ENCODE results near the gene PAK4. TPM values are rescaled to one million over a fixed set of nuclear protein-coding genes. Genes with fewer than 3 reads are reported as not detected.

PAK4 gene
- total RNA-seq, 1 experiment from 2014 or later: 69.8 TPM

DNA sequence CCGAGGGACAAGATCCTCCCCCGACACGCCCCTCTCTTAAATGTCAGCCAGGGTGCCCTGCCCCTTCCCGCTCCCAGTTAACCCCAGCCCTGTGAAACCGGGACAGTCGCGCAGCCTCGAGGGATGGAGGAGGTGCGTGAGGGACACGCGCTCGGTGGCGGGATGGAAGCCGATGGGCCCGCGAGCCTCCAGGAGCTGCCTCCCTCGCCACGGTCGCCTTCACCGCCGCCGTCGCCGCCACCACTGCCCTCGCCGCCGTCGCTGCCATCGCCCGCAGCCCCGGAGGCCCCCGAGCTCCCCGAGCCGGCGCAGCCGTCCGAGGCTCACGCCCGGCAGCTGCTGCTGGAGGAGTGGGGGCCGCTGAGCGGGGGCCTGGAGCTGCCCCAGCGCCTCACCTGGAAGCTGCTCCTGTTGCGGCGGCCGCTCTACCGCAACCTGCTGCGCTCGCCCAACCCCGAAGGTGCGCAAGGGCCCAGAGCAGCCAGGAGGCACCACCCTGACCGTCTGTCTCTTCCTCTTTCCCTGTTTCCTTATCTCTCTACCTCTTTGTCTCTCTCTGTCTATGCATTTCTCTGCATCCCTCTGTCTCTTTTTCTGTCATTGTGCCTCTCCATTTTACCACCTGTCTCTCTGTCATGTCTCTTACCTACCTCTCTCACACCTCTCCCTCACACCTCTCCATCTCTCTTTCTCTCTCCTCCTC lies 71.4 kb downstream of the PAK4 start, which contains the start of gene NCCRP1 (continued):
- TF ChIP-seq, protein P1, sequence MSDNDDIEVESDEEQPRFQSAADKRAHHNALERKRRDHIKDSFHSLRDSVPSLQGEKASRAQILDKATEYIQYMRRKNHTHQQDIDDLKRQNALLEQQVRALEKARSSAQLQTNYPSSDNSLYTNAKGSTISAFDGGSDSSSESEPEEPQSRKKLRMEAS (CRISPR knock-in tag; IDR thresholded peaks at IDR 0.05): peak; percentile 90
- TF ChIP-seq ESRRA (CRISPR knock-in tag; IDR thresholded peaks at IDR 0.05; ENCODE audit: borderline replicate concordance) (0 out of 2 replicates have a peak, but pooled peaks have one; percentile 34), ELF4 (CRISPR knock-in tag; IDR thresholded peaks at IDR 0.05; ENCODE audit: low read depth) (no peak), SP1 (CRISPR knock-in tag; conservative IDR thresholded peaks at IDR 0.05) (peak; percentile 68), EMX1 (CRISPR knock-in tag; IDR thresholded peaks at IDR 0.05) (no peak), ZNF396 (CRISPR knock-in tag; IDR thresholded peaks at IDR 0.05; ENCODE audit: borderline replicate concordance) (no peak), TEAD1 (CRISPR knock-in tag; IDR thresholded peaks at IDR 0.05) (peak; percentile 69), FOXP1 (CRISPR knock-in tag; IDR thresholded peaks at IDR 0.05; ENCODE audit: borderline replicate concordance) (peak; percentile 98), HMGA2 (CRISPR knock-in tag; IDR thresholded peaks at IDR 0.05) (no peak), IRF2 (CRISPR knock-in tag; IDR thresholded peaks at IDR 0.05; ENCODE audit: borderline replicate concordance, low read depth) (no peak), ZNF121 (CRISPR knock-in tag; IDR thresholded peaks at IDR 0.05) (peak; percentile 58; the same call in 1 of the 2 replicates), GTF2I (CRISPR knock-in tag; conservative IDR thresholded peaks at IDR 0.05) (no peak)
- TF ChIP-seq, protein P2, sequence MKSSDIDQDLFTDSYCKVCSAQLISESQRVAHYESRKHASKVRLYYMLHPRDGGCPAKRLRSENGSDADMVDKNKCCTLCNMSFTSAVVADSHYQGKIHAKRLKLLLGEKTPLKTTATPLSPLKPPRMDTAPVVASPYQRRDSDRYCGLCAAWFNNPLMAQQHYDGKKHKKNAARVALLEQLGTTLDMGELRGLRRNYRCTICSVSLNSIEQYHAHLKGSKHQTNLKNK (CRISPR knock-in tag; IDR thresholded peaks at IDR 0.05): no peak
- TF ChIP-seq, protein P3, sequence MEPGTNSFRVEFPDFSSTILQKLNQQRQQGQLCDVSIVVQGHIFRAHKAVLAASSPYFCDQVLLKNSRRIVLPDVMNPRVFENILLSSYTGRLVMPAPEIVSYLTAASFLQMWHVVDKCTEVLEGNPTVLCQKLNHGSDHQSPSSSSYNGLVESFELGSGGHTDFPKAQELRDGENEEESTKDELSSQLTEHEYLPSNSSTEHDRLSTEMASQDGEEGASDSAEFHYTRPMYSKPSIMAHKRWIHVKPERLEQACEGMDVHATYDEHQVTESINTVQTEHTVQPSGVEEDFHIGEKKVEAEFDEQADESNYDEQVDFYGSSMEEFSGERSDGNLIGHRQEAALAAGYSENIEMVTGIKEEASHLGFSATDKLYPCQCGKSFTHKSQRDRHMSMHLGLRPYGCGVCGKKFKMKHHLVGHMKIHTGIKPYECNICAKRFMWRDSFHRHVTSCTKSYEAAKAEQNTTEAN (CRISPR knock-in tag; IDR thresholded peaks at IDR 0.05): peak; percentile 86; the same call in 1 of the 2 replicates
- TF ChIP-seq, protein P4, sequence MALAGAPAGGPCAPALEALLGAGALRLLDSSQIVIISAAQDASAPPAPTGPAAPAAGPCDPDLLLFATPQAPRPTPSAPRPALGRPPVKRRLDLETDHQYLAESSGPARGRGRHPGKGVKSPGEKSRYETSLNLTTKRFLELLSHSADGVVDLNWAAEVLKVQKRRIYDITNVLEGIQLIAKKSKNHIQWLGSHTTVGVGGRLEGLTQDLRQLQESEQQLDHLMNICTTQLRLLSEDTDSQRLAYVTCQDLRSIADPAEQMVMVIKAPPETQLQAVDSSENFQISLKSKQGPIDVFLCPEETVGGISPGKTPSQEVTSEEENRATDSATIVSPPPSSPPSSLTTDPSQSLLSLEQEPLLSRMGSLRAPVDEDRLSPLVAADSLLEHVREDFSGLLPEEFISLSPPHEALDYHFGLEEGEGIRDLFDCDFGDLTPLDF (CRISPR knock-in tag; IDR thresholded peaks at IDR 0.05): no peak
- TF ChIP-seq, protein P5, sequence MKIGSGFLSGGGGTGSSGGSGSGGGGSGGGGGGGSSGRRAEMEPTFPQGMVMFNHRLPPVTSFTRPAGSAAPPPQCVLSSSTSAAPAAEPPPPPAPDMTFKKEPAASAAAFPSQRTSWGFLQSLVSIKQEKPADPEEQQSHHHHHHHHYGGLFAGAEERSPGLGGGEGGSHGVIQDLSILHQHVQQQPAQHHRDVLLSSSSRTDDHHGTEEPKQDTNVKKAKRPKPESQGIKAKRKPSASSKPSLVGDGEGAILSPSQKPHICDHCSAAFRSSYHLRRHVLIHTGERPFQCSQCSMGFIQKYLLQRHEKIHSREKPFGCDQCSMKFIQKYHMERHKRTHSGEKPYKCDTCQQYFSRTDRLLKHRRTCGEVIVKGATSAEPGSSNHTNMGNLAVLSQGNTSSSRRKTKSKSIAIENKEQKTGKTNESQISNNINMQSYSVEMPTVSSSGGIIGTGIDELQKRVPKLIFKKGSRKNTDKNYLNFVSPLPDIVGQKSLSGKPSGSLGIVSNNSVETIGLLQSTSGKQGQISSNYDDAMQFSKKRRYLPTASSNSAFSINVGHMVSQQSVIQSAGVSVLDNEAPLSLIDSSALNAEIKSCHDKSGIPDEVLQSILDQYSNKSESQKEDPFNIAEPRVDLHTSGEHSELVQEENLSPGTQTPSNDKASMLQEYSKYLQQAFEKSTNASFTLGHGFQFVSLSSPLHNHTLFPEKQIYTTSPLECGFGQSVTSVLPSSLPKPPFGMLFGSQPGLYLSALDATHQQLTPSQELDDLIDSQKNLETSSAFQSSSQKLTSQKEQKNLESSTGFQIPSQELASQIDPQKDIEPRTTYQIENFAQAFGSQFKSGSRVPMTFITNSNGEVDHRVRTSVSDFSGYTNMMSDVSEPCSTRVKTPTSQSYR (CRISPR knock-in tag; IDR thresholded peaks at IDR 0.05): no peak
- TF ChIP-seq, protein P6, sequence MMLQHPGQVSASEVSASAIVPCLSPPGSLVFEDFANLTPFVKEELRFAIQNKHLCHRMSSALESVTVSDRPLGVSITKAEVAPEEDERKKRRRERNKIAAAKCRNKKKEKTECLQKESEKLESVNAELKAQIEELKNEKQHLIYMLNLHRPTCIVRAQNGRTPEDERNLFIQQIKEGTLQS (CRISPR knock-in tag; conservative IDR thresholded peaks at IDR 0.05): no peak
- TF ChIP-seq, protein P7, sequence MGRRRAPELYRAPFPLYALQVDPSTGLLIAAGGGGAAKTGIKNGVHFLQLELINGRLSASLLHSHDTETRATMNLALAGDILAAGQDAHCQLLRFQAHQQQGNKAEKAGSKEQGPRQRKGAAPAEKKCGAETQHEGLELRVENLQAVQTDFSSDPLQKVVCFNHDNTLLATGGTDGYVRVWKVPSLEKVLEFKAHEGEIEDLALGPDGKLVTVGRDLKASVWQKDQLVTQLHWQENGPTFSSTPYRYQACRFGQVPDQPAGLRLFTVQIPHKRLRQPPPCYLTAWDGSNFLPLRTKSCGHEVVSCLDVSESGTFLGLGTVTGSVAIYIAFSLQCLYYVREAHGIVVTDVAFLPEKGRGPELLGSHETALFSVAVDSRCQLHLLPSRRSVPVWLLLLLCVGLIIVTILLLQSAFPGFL (CRISPR knock-in tag; IDR thresholded peaks at IDR 0.05; ENCODE audit: borderline replicate concordance): no peak
- TF ChIP-seq, protein P8, sequence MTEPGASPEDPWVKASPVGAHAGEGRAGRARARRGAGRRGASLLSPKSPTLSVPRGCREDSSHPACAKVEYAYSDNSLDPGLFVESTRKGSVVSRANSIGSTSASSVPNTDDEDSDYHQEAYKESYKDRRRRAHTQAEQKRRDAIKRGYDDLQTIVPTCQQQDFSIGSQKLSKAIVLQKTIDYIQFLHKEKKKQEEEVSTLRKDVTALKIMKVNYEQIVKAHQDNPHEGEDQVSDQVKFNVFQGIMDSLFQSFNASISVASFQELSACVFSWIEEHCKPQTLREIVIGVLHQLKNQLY (CRISPR knock-in tag; IDR thresholded peaks at IDR 0.05): no peak
- TF ChIP-seq, protein P9, sequence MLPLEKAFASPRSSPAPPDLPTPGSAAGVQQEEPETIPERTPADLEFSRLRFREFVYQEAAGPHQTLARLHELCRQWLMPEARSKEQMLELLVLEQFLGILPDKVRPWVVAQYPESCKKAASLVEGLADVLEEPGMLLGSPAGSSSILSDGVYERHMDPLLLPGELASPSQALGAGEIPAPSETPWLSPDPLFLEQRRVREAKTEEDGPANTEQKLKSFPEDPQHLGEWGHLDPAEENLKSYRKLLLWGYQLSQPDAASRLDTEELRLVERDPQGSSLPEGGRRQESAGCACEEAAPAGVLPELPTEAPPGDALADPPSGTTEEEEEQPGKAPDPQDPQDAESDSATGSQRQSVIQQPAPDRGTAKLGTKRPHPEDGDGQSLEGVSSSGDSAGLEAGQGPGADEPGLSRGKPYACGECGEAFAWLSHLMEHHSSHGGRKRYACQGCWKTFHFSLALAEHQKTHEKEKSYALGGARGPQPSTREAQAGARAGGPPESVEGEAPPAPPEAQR (CRISPR knock-in tag; IDR thresholded peaks at IDR 0.05): no peak
- TF ChIP-seq, protein P10, sequence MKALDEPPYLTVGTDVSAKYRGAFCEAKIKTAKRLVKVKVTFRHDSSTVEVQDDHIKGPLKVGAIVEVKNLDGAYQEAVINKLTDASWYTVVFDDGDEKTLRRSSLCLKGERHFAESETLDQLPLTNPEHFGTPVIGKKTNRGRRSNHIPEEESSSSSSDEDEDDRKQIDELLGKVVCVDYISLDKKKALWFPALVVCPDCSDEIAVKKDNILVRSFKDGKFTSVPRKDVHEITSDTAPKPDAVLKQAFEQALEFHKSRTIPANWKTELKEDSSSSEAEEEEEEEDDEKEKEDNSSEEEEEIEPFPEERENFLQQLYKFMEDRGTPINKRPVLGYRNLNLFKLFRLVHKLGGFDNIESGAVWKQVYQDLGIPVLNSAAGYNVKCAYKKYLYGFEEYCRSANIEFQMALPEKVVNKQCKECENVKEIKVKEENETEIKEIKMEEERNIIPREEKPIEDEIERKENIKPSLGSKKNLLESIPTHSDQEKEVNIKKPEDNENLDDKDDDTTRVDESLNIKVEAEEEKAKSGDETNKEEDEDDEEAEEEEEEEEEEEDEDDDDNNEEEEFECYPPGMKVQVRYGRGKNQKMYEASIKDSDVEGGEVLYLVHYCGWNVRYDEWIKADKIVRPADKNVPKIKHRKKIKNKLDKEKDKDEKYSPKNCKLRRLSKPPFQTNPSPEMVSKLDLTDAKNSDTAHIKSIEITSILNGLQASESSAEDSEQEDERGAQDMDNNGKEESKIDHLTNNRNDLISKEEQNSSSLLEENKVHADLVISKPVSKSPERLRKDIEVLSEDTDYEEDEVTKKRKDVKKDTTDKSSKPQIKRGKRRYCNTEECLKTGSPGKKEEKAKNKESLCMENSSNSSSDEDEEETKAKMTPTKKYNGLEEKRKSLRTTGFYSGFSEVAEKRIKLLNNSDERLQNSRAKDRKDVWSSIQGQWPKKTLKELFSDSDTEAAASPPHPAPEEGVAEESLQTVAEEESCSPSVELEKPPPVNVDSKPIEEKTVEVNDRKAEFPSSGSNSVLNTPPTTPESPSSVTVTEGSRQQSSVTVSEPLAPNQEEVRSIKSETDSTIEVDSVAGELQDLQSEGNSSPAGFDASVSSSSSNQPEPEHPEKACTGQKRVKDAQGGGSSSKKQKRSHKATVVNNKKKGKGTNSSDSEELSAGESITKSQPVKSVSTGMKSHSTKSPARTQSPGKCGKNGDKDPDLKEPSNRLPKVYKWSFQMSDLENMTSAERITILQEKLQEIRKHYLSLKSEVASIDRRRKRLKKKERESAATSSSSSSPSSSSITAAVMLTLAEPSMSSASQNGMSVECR (CRISPR knock-in tag; IDR thresholded peaks at IDR 0.05; ENCODE audit: borderline replicate concordance): peak; percentile 86
- TF ChIP-seq, protein P11, sequence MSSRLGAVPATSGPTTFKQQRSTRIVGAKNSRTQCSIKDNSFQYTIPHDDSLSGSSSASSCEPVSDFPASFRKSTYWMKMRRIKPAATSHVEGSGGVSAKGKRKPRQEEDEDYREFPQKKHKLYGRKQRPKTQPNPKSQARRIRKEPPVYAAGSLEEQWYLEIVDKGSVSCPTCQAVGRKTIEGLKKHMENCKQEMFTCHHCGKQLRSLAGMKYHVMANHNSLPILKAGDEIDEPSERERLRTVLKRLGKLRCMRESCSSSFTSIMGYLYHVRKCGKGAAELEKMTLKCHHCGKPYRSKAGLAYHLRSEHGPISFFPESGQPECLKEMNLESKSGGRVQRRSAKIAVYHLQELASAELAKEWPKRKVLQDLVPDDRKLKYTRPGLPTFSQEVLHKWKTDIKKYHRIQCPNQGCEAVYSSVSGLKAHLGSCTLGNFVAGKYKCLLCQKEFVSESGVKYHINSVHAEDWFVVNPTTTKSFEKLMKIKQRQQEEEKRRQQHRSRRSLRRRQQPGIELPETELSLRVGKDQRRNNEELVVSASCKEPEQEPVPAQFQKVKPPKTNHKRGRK (CRISPR knock-in tag; IDR thresholded peaks at IDR 0.05; ENCODE audit: borderline replicate concordance): no peak
